CD4-positive, alpha-beta T cell (primary cell): ENCODE measurements around the gene ANKH. TPM values are rescaled to one million over a fixed set of nuclear protein-coding genes. Genes with fewer than 3 reads are reported as not detected.

ENCODE experiments used
- ATAC-seq: fragments of 200-7000 bp; cut with Tn5 transposase; one replicate; pipeline ENCODE4 v1.10.0; 2022; ENCODE audit warnings: mild to moderate bottlenecking; ENCODE audit not compliant: poor library complexity
- CTCF ChIA-PET: fragments of 350-600 bp; sonication (Branson Sonifier 250); formaldehyde crosslinking; loops from one replicate; lab custom pipeline; 2021; ENCODE audit warnings: antibody characterized with exemption, inconsistent platforms; lab: Charles Lee
- POLR2A ChIA-PET: fragments of 350-600 bp; sonication (Branson Sonifier 250); formaldehyde crosslinking; loops from one replicate; lab custom pipeline; 2021; ENCODE audit warnings: antibody characterized with exemption, inconsistent platforms; lab: Charles Lee
- DNase-seq, 14 experiments: peaks; one replicate each; pipeline ENCODE4 v3.0.0-alpha.2; 2013 to 2020; ENCODE audit warnings: mixed read lengths in 2 of 14
- H3K27ac ChIP-seq, 2 donors: one replicate each; pipeline versions ENCODE4 v1.5.1 to v1.7.0; 2013; ENCODE audit warnings: low read length in 2 of 2, low read depth in 1 of 2, mild to moderate bottlenecking in 1 of 2
- H3K27me3 ChIP-seq, 2 experiments: 1 replicate in 1 of 2; 2 replicates in 1 of 2; pipeline versions ENCODE4 v1.6.1 to v1.7.0; 2013; ENCODE audit warnings: low read length in 2 of 2, control low read depth in 1 of 2, mild to moderate bottlenecking in 1 of 2, moderate library complexity in 1 of 2; ENCODE audit not compliant: insufficient read depth in 2 of 2, control insufficient read depth in 1 of 2
- H3K36me3 ChIP-seq: one replicate; pipeline ENCODE4 v1.6.1; 2013; ENCODE audit warnings: low read length, control low read depth; ENCODE audit not compliant: insufficient read depth
- H3K4me1 ChIP-seq: one replicate; pipeline ENCODE4 v1.6.1; 2013; ENCODE audit warnings: low read length, control low read depth; ENCODE audit not compliant: insufficient read depth
- H3K4me3 ChIP-seq: one replicate; pipeline ENCODE4 v1.5.1; 2013; ENCODE audit warnings: mild to moderate bottlenecking, low read length, moderate library complexity
- H3K9me3 ChIP-seq, 2 experiments: 1 replicate in 1 of 2; 2 replicates in 1 of 2; pipeline versions ENCODE4 v1.6.1 to v1.7.0; 2013; ENCODE audit warnings: low read length in 2 of 2, mild to moderate bottlenecking in 2 of 2, control low read depth in 1 of 2, moderate library complexity in 1 of 2; ENCODE audit not compliant: control insufficient read depth in 1 of 2, insufficient read depth in 1 of 2
- H3K27ac Mint-ChIP-seq: one replicate; pipeline ENCODE4 v1.8.0; 2020; ENCODE audit warnings: mixed read lengths
- H3K27me3 Mint-ChIP-seq: one replicate; pipeline ENCODE4 v1.8.0; 2021; ENCODE audit warnings: mixed read lengths
- H3K36me3 Mint-ChIP-seq: one replicate; pipeline ENCODE4 v1.8.0; 2021; ENCODE audit warnings: low read depth, mixed read lengths
- H3K4me1 Mint-ChIP-seq: one replicate; pipeline ENCODE4 v1.8.0; 2021; ENCODE audit warnings: low read depth, mixed read lengths
- H3K4me3 Mint-ChIP-seq: one replicate; pipeline ENCODE4 v1.8.0; 2020; ENCODE audit warnings: mild to moderate bottlenecking, mixed read lengths
- H3K9me3 Mint-ChIP-seq: one replicate; pipeline ENCODE4 v1.8.0; 2020; ENCODE audit warnings: mixed read lengths
- intact Hi-C, 2 experiments: fragments of 100-400 bp; cut with DNase I in 1 of 2; cut with micrococcal nuclease in 1 of 2; formaldehyde crosslinking; loops; one replicate each; pipeline versions ENCODE4 v1.15.1 to v1.9.0; 2023 to 2025; cut with DNase I, micrococcal nuclease
- total RNA-seq, 174 experiments: library from RNA in 2 of 174; stranded (reverse) in 2 of 174; gene quantifications; one replicate each; pipeline ENCODE4 v1.2.3 and lab custom pipeline; 2021 to 2026
- TF ChIP-seq, protein P1 (sequence below): fragments of 200-600 bp; IDR thresholded peaks from one replicate; pipeline ENCODE4 v1.8.0; 2022; ENCODE audit warnings: antibody characterized with exemption, mild to moderate bottlenecking

Gene ANKH
- total RNA-seq, 2 experiments from 2014 or later: 69.5 to 72.3 TPM

DNA sequence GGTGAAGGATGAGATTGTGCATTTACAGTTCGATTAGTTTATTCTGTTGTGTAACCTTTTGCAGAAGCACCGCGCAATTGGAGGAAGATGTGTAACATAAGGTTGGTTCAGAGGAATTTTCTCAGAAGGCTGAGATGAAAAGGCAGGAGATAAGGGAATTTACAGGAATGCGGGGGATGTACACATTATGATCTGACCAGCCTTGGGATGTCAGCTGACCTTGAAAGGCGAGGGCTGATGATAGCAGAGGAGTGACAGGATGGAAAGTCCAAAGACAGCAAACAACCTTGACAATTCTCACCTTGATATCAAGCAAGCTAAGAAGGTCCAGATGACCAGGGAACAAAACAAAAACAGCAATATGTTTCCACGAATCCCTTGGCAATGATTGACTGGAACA is 118.3 kb downstream of the ANKH start:
- ATAC-seq: no peak
- Mint-ChIP-seq H3K27ac (peak overlapping the region; percentile 47), H3K4me1 (no peaks in the 10 kb centered on the region), H3K36me3 (peaks cover 87% of the 10 kb centered on the region), H3K27me3 (no peaks in the 10 kb centered on the region), H3K9me3 (no peaks in the 10 kb centered on the region), H3K4me3 (no peak overlapping the region)
- ChIA-PET CTCF (no interaction called here), POLR2A (no interaction called here)
- H3K27me3 ChIP-seq: no peaks in the 10 kb centered on the region
- H3K9me3 ChIP-seq: no peaks in the 10 kb centered on the region
- intact Hi-C loops: no loop called here
- no peaks in the 10 kb centered on the region for H3K4me1 ChIP-seq
- no peak overlapping the region for H3K27ac ChIP-seq
- TF ChIP-seq, protein P1, sequence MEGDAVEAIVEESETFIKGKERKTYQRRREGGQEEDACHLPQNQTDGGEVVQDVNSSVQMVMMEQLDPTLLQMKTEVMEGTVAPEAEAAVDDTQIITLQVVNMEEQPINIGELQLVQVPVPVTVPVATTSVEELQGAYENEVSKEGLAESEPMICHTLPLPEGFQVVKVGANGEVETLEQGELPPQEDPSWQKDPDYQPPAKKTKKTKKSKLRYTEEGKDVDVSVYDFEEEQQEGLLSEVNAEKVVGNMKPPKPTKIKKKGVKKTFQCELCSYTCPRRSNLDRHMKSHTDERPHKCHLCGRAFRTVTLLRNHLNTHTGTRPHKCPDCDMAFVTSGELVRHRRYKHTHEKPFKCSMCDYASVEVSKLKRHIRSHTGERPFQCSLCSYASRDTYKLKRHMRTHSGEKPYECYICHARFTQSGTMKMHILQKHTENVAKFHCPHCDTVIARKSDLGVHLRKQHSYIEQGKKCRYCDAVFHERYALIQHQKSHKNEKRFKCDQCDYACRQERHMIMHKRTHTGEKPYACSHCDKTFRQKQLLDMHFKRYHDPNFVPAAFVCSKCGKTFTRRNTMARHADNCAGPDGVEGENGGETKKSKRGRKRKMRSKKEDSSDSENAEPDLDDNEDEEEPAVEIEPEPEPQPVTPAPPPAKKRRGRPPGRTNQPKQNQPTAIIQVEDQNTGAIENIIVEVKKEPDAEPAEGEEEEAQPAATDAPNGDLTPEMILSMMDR: no peak
- H3K36me3 ChIP-seq: peaks cover 78% of the 10 kb centered on the region
- no peak for DNase-seq
- no peak overlapping the region for H3K4me3 ChIP-seq

DNA sequence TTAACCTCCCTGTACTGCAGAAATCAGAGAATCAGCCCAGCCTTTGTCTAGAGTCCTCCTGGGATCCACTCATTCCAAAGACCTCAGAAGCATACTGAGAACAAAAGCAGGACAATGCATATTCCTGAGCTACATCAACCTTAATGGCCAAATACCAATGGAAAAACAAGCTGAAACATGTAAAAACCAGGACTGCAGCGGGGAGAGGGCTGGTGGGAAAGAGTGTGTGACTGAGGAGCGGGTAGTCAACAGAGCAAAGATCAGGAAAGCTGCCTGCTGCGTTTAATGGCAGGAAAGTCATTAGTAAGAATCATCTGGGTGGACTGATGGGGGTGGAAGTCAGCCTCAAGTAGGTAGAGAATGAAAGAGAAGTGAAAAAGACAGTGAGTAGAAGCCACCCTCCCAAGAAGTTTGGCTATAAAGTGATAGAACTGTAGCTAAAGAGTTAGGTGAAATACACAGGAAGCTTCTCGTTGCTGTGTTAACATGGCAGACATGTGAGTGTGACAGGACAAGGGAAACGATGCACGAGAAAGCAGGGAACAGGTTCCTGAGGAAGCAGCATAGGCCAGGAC is 119.0 kb downstream of the ANKH start:
- Histone ChIP-seq H3K36me3 (peaks cover 81% of the 10 kb centered on the region), H3K4me1 (no peaks in the 10 kb centered on the region), H3K4me3 (no peak overlapping the region), H3K9me3 (no peaks in the 10 kb centered on the region), H3K27ac (no peak overlapping the region), H3K27me3 (no peaks in the 10 kb centered on the region)
- TF ChIP-seq, protein P1: no peak
- intact Hi-C loops: no loop called here
- no peak overlapping the region for H3K4me3 Mint-ChIP-seq
- no peaks in the 10 kb centered on the region for H3K27me3 Mint-ChIP-seq
- DNase-seq (no peak), ATAC-seq (no peak)
- peaks cover 86% of the 10 kb centered on the region for H3K36me3 Mint-ChIP-seq
- H3K4me1 Mint-ChIP-seq: no peaks in the 10 kb centered on the region
- POLR2A ChIA-PET: no interaction called here
- CTCF ChIA-PET: interaction anchor here (1.4 kb wide), 1 partner anchor 25 kb away, joined by 3 read pairs; no protein-coding TSS in a partner anchor
- H3K9me3 Mint-ChIP-seq: no peaks in the 10 kb centered on the region
- peak overlapping the region; percentile 47 for H3K27ac Mint-ChIP-seq

DNA sequence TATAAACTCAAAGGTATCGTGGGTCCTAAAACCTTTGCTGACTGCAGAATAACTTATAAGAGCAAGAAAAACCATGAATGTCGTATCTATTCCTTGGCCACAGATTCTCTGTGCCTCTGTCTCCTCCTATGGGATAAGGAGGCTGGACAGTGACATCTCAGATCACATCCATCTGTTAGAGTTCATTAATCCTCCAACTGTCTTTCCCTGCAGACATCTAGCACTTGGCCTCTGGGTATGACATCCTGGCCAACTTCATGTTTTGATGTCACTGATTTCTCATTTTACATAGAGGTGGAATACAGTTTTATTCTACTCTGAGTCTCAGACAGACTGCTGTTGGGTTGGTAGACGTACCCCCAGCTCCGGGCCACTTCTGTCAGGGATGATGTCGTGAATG is 120.9 kb downstream of the ANKH start:
- no peak overlapping the region for H3K27ac Mint-ChIP-seq

More for the DNA sequence above, 120.9 kb downstream of the ANKH start:
- H3K4me1 ChIP-seq: peaks cover 5% of the 10 kb centered on the region
- DNase-seq (no peak), ATAC-seq (no peak)
- H3K9me3 Mint-ChIP-seq: no peaks in the 10 kb centered on the region
- H3K36me3 ChIP-seq: peaks cover 86% of the 10 kb centered on the region
- TF ChIP-seq, protein P1: no peak
- CTCF ChIA-PET: no interaction called here
- intact Hi-C loops: no loop called here
- no peak overlapping the region for H3K27ac ChIP-seq
- peaks cover 85% of the 10 kb centered on the region for H3K36me3 Mint-ChIP-seq
- H3K4me3 ChIP-seq: no peak overlapping the region
- H3K4me1 Mint-ChIP-seq: peaks cover 4% of the 10 kb centered on the region
- POLR2A ChIA-PET: no interaction called here
- H3K4me3 Mint-ChIP-seq: no peak overlapping the region
- H3K9me3 ChIP-seq: no peaks in the 10 kb centered on the region
- H3K27me3 ChIP-seq: no peaks in the 10 kb centered on the region
- no peaks in the 10 kb centered on the region for H3K27me3 Mint-ChIP-seq
